ENCODE measurements around the gene PGBD5. TPM values are rescaled to one million over a fixed set of nuclear protein-coding genes. Genes with fewer than 3 reads are reported as not detected.

PGBD5 gene
- total RNA-seq, 2 donors from 2014 or later = 0.14 to 0.63 TPM

DNA sequence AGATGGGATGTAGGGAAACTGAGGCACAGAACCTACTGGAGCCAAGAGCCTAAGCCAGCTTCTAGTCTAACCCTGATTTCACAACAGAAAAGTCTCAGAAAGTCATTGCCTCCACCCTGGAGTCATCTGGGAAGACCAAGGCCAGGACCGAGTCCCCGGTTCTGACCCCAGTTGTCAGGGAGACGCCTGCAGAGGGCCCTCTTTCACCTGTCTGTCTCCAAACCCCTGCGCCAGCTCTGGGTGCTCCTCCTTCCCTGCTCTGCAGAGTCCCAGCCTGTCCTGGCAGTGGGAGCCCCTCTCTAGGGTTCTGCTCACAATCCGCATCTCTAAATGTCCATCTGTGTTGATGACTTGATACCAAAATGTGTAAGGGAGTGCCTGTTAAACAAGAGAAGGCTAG is 149.7 kb downstream of the PGBD5 start:
- TF ChIP-seq, protein P1, sequence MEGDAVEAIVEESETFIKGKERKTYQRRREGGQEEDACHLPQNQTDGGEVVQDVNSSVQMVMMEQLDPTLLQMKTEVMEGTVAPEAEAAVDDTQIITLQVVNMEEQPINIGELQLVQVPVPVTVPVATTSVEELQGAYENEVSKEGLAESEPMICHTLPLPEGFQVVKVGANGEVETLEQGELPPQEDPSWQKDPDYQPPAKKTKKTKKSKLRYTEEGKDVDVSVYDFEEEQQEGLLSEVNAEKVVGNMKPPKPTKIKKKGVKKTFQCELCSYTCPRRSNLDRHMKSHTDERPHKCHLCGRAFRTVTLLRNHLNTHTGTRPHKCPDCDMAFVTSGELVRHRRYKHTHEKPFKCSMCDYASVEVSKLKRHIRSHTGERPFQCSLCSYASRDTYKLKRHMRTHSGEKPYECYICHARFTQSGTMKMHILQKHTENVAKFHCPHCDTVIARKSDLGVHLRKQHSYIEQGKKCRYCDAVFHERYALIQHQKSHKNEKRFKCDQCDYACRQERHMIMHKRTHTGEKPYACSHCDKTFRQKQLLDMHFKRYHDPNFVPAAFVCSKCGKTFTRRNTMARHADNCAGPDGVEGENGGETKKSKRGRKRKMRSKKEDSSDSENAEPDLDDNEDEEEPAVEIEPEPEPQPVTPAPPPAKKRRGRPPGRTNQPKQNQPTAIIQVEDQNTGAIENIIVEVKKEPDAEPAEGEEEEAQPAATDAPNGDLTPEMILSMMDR (IDR thresholded peaks at IDR 0.05) = no peak
- Histone ChIP-seq H3K36me3 (peaks cover 37% of the 10 kb centered on the region), H3K27me3 (replicated peaks; ENCODE audit: insufficient read depth) (no peaks in the 10 kb centered on the region), H3K4me3 (no peak overlapping the region), H3K4me1 (ENCODE audit: control insufficient read depth in 1 of 2, low read depth in 2 of 2) (peaks cover 7 to 30% of the 10 kb centered on the region in 2 donors), H3K27ac (no peak overlapping the region), H3K9me3 (no peaks in the 10 kb centered on the region)
- DNase-seq (ENCODE audit: low spot score) (no peak), ATAC-seq (ENCODE audit: insufficient number of reproducible peaks, low FRiP score, low read depth) (no peak)

DNA sequence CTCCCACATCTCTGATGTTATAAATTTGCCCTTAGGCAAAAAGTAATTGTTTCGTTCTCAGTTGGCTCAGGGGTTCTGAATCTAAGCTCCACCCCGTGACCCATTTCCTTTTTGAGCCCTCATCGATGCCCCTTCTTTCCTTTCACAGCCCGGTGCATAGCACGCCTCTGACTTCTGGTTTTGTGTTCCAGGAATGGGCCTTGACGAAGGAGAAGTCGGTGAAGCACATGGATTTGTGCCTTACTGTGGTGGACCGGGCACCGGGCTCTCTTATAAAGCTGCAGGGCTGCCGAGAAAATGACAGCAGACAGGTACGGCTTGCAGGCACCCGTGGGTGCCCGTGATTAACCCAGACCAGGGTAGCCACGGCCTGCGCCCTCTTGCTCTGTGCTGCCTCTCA is 151.9 kb downstream of the PGBD5 start:
- H3K27me3 ChIP-seq (replicated peaks; ENCODE audit: insufficient read depth) = no peaks in the 10 kb centered on the region
- TF ChIP-seq, protein P1 (IDR thresholded peaks at IDR 0.05) = no peak
- H3K4me1 ChIP-seq (ENCODE audit: control insufficient read depth in 1 of 2, low read depth in 2 of 2) = peaks cover 18 to 51% of the 10 kb centered on the region in 2 donors
- peaks cover 17% of the 10 kb centered on the region for H3K36me3 ChIP-seq
- H3K4me3 ChIP-seq = peak overlapping the region; percentile 17
- ATAC-seq (ENCODE audit: insufficient number of reproducible peaks, low FRiP score, low read depth) = no peak
- H3K27ac ChIP-seq = peak overlapping the region; percentile 42 to 43
- no peaks in the 10 kb centered on the region for H3K9me3 ChIP-seq
- no peak for DNase-seq (ENCODE audit: low spot score)

DNA sequence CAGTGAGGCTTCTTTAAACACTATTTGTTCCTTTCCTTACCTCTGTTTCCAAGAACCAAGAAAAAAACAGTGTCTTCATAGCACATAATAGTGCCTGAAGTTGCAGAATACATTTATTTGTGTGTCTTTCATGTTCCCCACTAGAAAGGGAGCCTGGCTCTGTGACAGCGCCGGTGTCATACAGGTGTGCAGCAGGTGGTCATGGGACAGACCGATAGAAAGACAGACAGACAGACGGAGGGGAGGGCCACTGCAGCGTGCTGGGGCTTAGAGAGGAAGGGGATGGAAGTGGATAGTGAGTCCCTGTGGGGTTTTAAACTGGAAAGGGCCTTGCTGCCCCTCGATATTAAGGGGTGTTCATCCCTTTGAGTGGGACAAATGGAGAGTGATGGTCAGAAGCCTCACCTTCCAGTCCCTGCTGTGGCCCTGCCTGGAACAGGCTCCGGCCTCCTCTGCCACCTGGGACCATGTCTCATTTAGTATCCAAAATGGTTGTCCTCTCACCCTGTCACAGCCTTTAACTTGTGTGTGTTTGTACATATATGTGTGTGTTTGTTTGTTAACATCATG is 152.9 kb downstream of the PGBD5 start:
- Histone ChIP-seq H3K36me3 (peaks cover 8% of the 10 kb centered on the region), H3K27me3 (replicated peaks; ENCODE audit: insufficient read depth) (no peaks in the 10 kb centered on the region), H3K27ac (peak overlapping the region; percentile 42), H3K4me3 (no peak overlapping the region), H3K4me1 (ENCODE audit: control insufficient read depth in 1 of 2, low read depth in 2 of 2) (peaks cover 18 to 61% of the 10 kb centered on the region in 2 donors), H3K9me3 (no peaks in the 10 kb centered on the region)
- DNase-seq (ENCODE audit: low spot score) = no peak
- TF ChIP-seq, protein P1 (IDR thresholded peaks at IDR 0.05) = no peak
- ATAC-seq (ENCODE audit: insufficient number of reproducible peaks, low FRiP score, low read depth) = no peak

DNA sequence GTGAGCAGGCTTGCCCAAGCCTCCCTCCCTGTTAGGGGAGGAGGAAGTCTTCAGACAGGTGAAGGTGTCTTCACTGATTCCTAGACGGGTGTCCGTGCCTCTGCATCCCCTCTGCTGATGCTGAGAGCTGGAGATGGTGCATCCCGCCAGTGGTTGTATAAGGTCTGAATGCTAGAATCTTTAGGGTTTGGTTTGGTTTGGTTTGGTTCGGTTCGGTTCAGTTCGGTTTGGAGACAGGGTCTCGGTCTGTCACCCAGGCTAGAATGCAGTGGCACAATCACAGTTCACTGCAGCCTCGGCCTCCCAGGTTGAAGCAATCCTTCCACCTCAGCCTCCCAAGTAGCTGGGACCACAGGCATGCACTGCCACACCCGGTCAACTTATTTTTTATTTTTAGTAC is 153.6 kb downstream of the PGBD5 start:
- H3K36me3 ChIP-seq = peaks cover 8% of the 10 kb centered on the region
- TF ChIP-seq, protein P1 (IDR thresholded peaks at IDR 0.05) = no peak
- H3K27me3 ChIP-seq (replicated peaks; ENCODE audit: insufficient read depth) = no peaks in the 10 kb centered on the region
- no peaks in the 10 kb centered on the region for H3K9me3 ChIP-seq
- DNase-seq (ENCODE audit: low spot score) (no peak), ATAC-seq (ENCODE audit: insufficient number of reproducible peaks, low FRiP score, low read depth) (no peak)
- peaks cover 18 to 62% of the 10 kb centered on the region in 2 donors for H3K4me1 ChIP-seq (ENCODE audit: control insufficient read depth in 1 of 2, low read depth in 2 of 2)
- H3K27ac ChIP-seq = no peak overlapping the region
- H3K4me3 ChIP-seq = no peak overlapping the region

DNA sequence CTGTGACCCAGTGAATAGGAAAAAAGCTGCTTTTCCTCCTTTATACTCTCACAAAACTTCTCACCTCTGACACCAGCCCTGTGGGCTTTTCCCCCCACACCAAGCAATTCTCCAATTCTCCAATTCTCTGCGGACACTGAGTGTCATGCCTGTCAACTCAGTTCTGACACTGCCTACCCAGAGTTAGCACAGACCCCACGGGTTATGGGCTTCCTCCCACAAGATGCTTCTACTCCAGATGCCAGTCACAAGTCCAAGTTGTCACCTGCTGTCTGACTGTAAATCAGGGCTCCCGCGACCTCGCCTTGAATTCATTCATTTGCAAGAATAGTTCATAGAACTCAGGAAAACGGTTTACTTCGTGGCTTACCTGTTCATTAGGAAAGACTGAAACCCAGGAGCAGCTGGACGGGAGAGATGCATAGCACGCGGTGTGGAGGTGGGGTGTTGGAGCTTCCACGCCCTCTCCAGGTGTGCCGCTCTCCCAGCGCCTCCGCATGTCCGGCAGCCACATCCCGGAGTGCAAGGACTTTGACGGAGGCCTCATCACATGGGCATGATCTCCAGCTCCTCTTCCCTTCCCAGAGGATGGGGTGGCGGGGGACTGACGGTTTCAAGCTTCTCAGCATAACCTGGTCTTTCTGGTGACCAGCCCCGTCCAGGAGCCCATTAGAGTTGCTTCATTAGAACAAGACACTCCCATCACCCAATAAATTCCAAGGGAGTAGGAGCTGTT is 154.7 kb downstream of the PGBD5 start:
- Histone ChIP-seq H3K36me3 (peaks cover 5% of the 10 kb centered on the region), H3K4me1 (ENCODE audit: control insufficient read depth in 1 of 2, low read depth in 2 of 2) (peaks cover 18 to 65% of the 10 kb centered on the region in 2 donors), H3K27me3 (replicated peaks; ENCODE audit: insufficient read depth) (no peaks in the 10 kb centered on the region), H3K9me3 (no peaks in the 10 kb centered on the region), H3K27ac (peak overlapping the region; percentile 76 to 89), H3K4me3 (no peak overlapping the region)
- TF ChIP-seq, protein P1 (IDR thresholded peaks at IDR 0.05) = no peak
- DNase-seq (ENCODE audit: low spot score) (no peak), ATAC-seq (ENCODE audit: insufficient number of reproducible peaks, low FRiP score, low read depth) (no peak)
